DND-41 (cell line): ENCODE data around the gene ABCG4.

Source experiments
- EZH2 ChIP-seq: IDR thresholded peaks from 3 replicates; pipeline ENCODE4 v1.6.1; 2012; ENCODE audit warnings: borderline replicate concordance, low read depth, mild to moderate bottlenecking, moderate library complexity, low read length, inconsistent platforms; ENCODE audit not compliant: severe bottlenecking
- TF ChIP-seq, protein P1 (sequence below): IDR thresholded peaks from 2 replicates; pipeline ENCODE4 v1.5.1; 2012; ENCODE audit warnings: borderline replicate concordance, low read length, moderate library complexity, mild to moderate bottlenecking; ENCODE audit not compliant: poor library complexity, severe bottlenecking; ENCODE audit errors: extremely low read depth

DNA sequence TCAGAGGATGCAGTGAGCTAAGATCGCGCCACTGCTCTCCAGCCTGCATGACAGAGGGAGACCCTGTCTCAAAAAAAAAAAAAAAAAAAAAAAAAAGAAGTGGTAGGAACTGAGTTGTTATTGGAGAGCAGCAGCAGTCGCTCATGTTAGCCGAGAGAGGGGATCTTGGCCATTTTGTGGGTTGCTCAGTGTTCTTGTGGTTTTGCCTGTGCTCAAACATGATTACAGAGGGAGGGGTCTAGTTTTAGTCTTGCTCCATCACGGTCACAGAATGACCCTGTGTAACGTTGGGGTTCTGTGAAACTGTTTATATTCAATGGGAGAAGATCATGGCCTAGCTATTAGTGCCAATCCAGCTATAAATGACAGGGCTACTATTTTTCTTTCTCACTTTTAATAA lies 49.1 kb upstream of the ABCG4 start:
- TF ChIP-seq, protein P1, sequence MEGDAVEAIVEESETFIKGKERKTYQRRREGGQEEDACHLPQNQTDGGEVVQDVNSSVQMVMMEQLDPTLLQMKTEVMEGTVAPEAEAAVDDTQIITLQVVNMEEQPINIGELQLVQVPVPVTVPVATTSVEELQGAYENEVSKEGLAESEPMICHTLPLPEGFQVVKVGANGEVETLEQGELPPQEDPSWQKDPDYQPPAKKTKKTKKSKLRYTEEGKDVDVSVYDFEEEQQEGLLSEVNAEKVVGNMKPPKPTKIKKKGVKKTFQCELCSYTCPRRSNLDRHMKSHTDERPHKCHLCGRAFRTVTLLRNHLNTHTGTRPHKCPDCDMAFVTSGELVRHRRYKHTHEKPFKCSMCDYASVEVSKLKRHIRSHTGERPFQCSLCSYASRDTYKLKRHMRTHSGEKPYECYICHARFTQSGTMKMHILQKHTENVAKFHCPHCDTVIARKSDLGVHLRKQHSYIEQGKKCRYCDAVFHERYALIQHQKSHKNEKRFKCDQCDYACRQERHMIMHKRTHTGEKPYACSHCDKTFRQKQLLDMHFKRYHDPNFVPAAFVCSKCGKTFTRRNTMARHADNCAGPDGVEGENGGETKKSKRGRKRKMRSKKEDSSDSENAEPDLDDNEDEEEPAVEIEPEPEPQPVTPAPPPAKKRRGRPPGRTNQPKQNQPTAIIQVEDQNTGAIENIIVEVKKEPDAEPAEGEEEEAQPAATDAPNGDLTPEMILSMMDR = no peak
- no peak for TF ChIP-seq EZH2
